Renal cortical epithelial cell (primary cell): ENCODE measurements around the gene CTIF. TPM values are rescaled to one million over a fixed set of nuclear protein-coding genes. Genes with fewer than 3 reads are reported as not detected.

Experiments
- DNase-seq: peaks from one replicate; pipeline ENCODE4 v3.0.0-alpha.2; 2011; ENCODE audit warnings: low read depth
- total RNA-seq: library from RNA; depleted of rRNA; stranded (reverse); fragments of >200 nt; gene quantifications from 2 replicates; pipeline ENCODE4 v1.2.3, GENCODE V29; 2014

The CTIF gene
- total RNA-seq, 1 donor from 2014 or later, result 25.8 TPM

GRCh38 chr18:48680339-48681250 is 141.8 kb downstream of the CTIF start:
- DNase-seq, result no peak

- DNase-seq, result no peak
Observed at GRCh38 chr18:48682768-48683167, 143.9 kb downstream of the CTIF start.

- DNase-seq, result no peak
Observed at GRCh38 chr18:48683197-48683596, 144.4 kb downstream of the CTIF start.

GRCh38 chr18:48683661-48684060 is 144.8 kb downstream of the CTIF start:
- DNase-seq, result no peak

- DNase-seq, result no peak
Observed at GRCh38 chr18:48687346-48688042, 148.7 kb downstream of the CTIF start.

- DNase-seq, result no peak
Observed at GRCh38 chr18:48688961-48689360, 150.1 kb downstream of the CTIF start.

- no peak for DNase-seq
Observed at GRCh38 chr18:48689548-48689947, 150.7 kb downstream of the CTIF start.

GRCh38 chr18:48690494-48690893 is 151.7 kb downstream of the CTIF start:
- DNase-seq, result no peak

GRCh38 chr18:48693006-48693405 is 154.2 kb downstream of the CTIF start:
- no peak for DNase-seq

GRCh38 chr18:48693625-48694262 is 154.9 kb downstream of the CTIF start:
- DNase-seq, result no peak

- no peak for DNase-seq
Observed at GRCh38 chr18:48694295-48694694, 155.5 kb downstream of the CTIF start.

- DNase-seq, result no peak
Observed at GRCh38 chr18:48695671-48696070, 156.8 kb downstream of the CTIF start.

- no peak for DNase-seq
Observed at GRCh38 chr18:48696218-48696617, 157.4 kb downstream of the CTIF start.

- DNase-seq, result no peak
Observed at GRCh38 chr18:48697441-48697840, 158.6 kb downstream of the CTIF start.

GRCh38 chr18:48698707-48699106 is 159.9 kb downstream of the CTIF start:
- no peak for DNase-seq

- no peak for DNase-seq
Observed at GRCh38 chr18:48699761-48700160, 160.9 kb downstream of the CTIF start.

- DNase-seq, result no peak
Observed at GRCh38 chr18:48700446-48700845, 161.6 kb downstream of the CTIF start.

GRCh38 chr18:48702346-48703027 is 163.7 kb downstream of the CTIF start:
- peak; percentile 58 for DNase-seq

- DNase-seq, result no peak
Observed at GRCh38 chr18:48703028-48703386, 164.2 kb downstream of the CTIF start.

GRCh38 chr18:48703418-48703817 is 164.6 kb downstream of the CTIF start:
- DNase-seq, result no peak

GRCh38 chr18:48705043-48705442 is 166.2 kb downstream of the CTIF start:
- no peak for DNase-seq

- DNase-seq, result no peak
Observed at GRCh38 chr18:48705531-48705930, 166.7 kb downstream of the CTIF start.
